HepG2 (cell line): ENCODE results near the gene SYNM. TPM values are rescaled to one million over a fixed set of nuclear protein-coding genes. Genes with fewer than 3 reads are reported as not detected.
"Not testable (repeated sequence)": the region's sequence is repeated elsewhere in the genome, so short reads cannot be mapped to it uniquely, and the experiment has no call there.

ENCODE experiments used
- ATAC-seq: fragments of 200-7000 bp; cut with Tn5 transposase; 3 replicates; pipeline ENCODE4 v1.9.1; 2020; ENCODE audit warnings: mild to moderate bottlenecking, moderate library complexity
- BruUV-seq: library from RNA; stranded (reverse); fragments of 400-500 nt; replicated peaks from 2 replicates; lab custom pipeline; 2021; lab: Mats Ljungman, UMichigan
- CTCF ChIA-PET: fragments of 300-600 bp; formaldehyde crosslinking; extraction: SDS; loops from one replicate; lab custom pipeline; 2021; ENCODE audit warnings: low total read pairs, inconsistent platforms, low intra/inter-chr PET ratio; lab: Yijun Ruan, JAX
- POLR2A ChIA-PET: fragments of 350-600 bp; sonication (Branson Sonifier 250); formaldehyde crosslinking; loops from one replicate; lab custom pipeline; 2020; ENCODE audit warnings: antibody characterized with exemption, inconsistent platforms; lab: Yijun Ruan, JAX
- DNase-seq: peaks from one replicate; pipeline ENCODE4 v3.0.0-alpha.2; 2015; ENCODE audit warnings: low spot score
- FAIRE-seq: peaks from 3 replicates; lab custom pipeline; 2011; peaks lifted over from hg19 to GRCh38; lab: Jason Lieb, UNC
- H2AFZ ChIP-seq: one replicate; pipeline ENCODE4 v1.6.1; 2011; ENCODE audit warnings: low read length, inconsistent platforms
- H3K27ac ChIP-seq: fragments of 300-600 bp; 3 replicates; pipeline ENCODE4 v1.8.0; 2011; ENCODE audit warnings: mixed run types, mild to moderate bottlenecking, mixed read lengths, low read length, inconsistent platforms; ENCODE audit not compliant: insufficient read depth; ENCODE audit errors: extremely low read length
- H3K27me3 ChIP-seq, 2 experiments: fragments of 200-600 bp in 1 of 2; 2 replicates in 1 of 2; 3 replicates in 1 of 2; pipeline versions ENCODE4 v1.6.0 to v1.8.0; 2011; ENCODE audit warnings: low read length in 2 of 2, mild to moderate bottlenecking in 2 of 2, moderate library complexity in 2 of 2, inconsistent platforms in 1 of 2; ENCODE audit not compliant: insufficient read depth in 2 of 2, control insufficient read depth in 1 of 2
- H3K36me3 ChIP-seq, 2 experiments: fragments of 200-600 bp in 1 of 2; replicated peaks in 1 of 2; 2 replicates in 1 of 2; 3 replicates in 1 of 2; pipeline versions ENCODE4 v1.5.1 to v1.8.0; 2011; ENCODE audit warnings: low read length in 2 of 2, inconsistent platforms in 1 of 2; ENCODE audit not compliant: insufficient read depth in 2 of 2, control insufficient read depth in 1 of 2
- H3K4me1 ChIP-seq: 2 replicates; pipeline ENCODE4 v1.5.1; 2012; ENCODE audit warnings: low read length, inconsistent platforms; ENCODE audit not compliant: insufficient read depth
- H3K4me2 ChIP-seq: 2 replicates; pipeline ENCODE4 v1.6.0; 2011; ENCODE audit warnings: low read depth, low read length, inconsistent platforms
- H3K4me3 ChIP-seq, 3 experiments: fragments of 200-600 bp in 1 of 3; sonication (generic), shearing (Covaris generic) in 1 of 3; replicated peaks in 1 of 3; 2 replicates each; pipeline ENCODE4 v1.5.1; 2011 to 2016; ENCODE audit warnings: low read length in 3 of 3, inconsistent platforms in 2 of 3, low read depth in 2 of 3, mild to moderate bottlenecking in 2 of 3, control low read depth in 1 of 3, mixed read lengths in 1 of 3; ENCODE audit not compliant: insufficient read depth in 1 of 3
- H3K79me2 ChIP-seq: one replicate; pipeline ENCODE4 v1.6.1; 2011; ENCODE audit warnings: low read length, inconsistent platforms; ENCODE audit not compliant: insufficient read depth
- H3K9ac ChIP-seq: 2 replicates; pipeline ENCODE4 v1.6.0; 2011; ENCODE audit warnings: mild to moderate bottlenecking, low read depth, low read length, inconsistent platforms; ENCODE audit not compliant: insufficient read depth
- H3K9me3 ChIP-seq: 2 replicates; pipeline ENCODE4 v1.5.1; 2012; ENCODE audit warnings: mild to moderate bottlenecking, low read length
- H4K20me1 ChIP-seq: 2 replicates; pipeline ENCODE4 v1.6.0; 2011; ENCODE audit warnings: inconsistent platforms, mild to moderate bottlenecking, low read length, moderate library complexity; ENCODE audit not compliant: insufficient read depth
- HNRNPLL ChIP-seq: fragments of 200-400 bp; formaldehyde crosslinking; IDR thresholded peaks from 2 replicates; pipeline ENCODE4 v1.6.1; 2017; ENCODE audit warnings: mild to moderate bottlenecking, low read depth, low read length; ENCODE audit not compliant: poor library complexity, severe bottlenecking
- MXI1 ChIP-seq: IDR thresholded peaks from 3 replicates; pipeline ENCODE4 v1.6.1; 2012; ENCODE audit warnings: low read depth, low read length, inconsistent platforms, borderline replicate concordance
- WGBS: methylation state at CpG from one replicate; pipeline ENCODE4 v1.1.6; 2017; ENCODE audit warnings: low lambda C conversion rate; 5-methylcytosine and 5-hydroxymethylcytosine counted together
- in situ Hi-C: cut with HindIII; loops from 2 replicates; pipeline ENCODE4 v1.10.0; 2017; ENCODE audit warnings: low pct_unique_long_range_greater_than_20kb; ENCODE audit not compliant: extremely low pct_ligation_motif_present
- intact Hi-C: fragments of 100-400 bp; cut with micrococcal nuclease; formaldehyde crosslinking; loops from one replicate; pipeline ENCODE4 v1.10.0; 2022; ENCODE audit not compliant: unreplicated experiment
- polyA plus RNA-seq, 8 experiments: library from polyadenylated mRNA; depleted of rRNA in 3 of 8; stranded (reverse) in 7 of 8; unstranded in 1 of 8; fragments of >200 nt; fragmentation: Illumina TruSeq in 4 of 8; extraction: Trizol in 4 of 8; gene quantifications; 2 replicates each; pipeline versions ENCODE4 v1.2.1 to v1.2.3, GENCODE V29; 2011 to 2016; ENCODE audit warnings: low read depth in 4 of 8, missing spikeins in 1 of 8, mixed read lengths in 1 of 8; ENCODE audit not compliant: insufficient read depth in 1 of 8
- total RNA-seq, 5 experiments: library from RNA; depleted of rRNA; stranded (reverse); fragments of >200 nt; fragmentation: Illumina TruSeq; extraction: Trizol; gene quantifications; 2 replicates each; pipeline ENCODE4 v1.2.3, GENCODE V29; 2016; ENCODE audit warnings: low read depth in 1 of 5
- TF ChIP-seq, protein P1 (sequence below): sonication (generic); formaldehyde crosslinking; IDR thresholded peaks from 2 replicates; pipeline ENCODE4 v1.4.0; 2020; ENCODE audit warnings: missing genetic modification reagents

SYNM gene
- total and polyA plus RNA-seq, 2 of the 13 experiments (the other 11 are each of a cell fraction or from before 2014, with no cell fraction given) = 1.1 to 3.7 TPM

DNA sequence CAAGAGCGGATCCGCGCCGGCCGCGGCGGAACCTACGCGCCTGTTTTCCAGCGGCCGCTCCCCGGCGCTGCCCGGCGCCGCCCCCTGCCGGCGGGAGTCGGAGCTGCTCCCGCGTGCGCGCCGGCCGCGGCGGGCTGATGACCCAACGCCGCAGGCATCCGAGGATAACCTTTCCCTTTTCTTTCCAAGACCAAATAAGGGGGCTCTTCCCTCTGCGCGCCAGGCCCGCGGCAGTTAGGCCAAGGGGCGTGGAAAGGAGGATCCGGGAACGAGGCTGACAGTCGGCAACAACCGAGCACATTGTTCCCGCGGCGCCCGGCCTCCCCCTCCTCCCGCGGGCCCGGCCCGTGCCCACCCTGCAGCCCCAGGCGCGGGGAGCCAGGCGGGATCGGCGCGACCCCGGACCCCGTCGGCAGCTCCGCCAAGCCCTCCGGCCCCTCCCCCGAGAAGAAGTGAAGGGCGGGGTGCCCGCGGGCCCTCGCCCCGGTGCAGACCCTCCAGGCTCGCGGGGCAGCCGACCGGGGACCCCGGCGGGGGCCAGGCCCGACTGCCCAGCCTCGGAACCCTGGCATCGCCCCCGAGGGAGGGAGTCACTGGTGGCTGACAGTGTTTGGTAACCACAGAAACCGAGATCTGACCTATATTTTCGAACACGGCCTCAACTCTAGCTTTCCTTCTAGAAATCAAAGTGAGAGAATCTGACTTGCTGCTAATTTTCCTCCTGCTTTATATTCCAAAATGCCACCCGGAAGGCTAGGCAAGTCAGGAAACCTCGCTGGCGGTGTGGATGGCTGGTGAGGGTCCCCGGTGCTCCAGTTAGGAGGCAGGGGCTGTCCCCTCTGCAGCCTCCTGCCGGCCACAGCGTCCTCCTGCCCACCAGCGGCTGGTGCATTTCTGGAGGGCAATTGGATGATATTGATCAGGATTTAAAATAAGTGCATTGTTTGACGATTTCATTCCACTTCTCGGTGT is 45.6 kb upstream of the SYNM start (continued):
- TF ChIP-seq, protein P1, sequence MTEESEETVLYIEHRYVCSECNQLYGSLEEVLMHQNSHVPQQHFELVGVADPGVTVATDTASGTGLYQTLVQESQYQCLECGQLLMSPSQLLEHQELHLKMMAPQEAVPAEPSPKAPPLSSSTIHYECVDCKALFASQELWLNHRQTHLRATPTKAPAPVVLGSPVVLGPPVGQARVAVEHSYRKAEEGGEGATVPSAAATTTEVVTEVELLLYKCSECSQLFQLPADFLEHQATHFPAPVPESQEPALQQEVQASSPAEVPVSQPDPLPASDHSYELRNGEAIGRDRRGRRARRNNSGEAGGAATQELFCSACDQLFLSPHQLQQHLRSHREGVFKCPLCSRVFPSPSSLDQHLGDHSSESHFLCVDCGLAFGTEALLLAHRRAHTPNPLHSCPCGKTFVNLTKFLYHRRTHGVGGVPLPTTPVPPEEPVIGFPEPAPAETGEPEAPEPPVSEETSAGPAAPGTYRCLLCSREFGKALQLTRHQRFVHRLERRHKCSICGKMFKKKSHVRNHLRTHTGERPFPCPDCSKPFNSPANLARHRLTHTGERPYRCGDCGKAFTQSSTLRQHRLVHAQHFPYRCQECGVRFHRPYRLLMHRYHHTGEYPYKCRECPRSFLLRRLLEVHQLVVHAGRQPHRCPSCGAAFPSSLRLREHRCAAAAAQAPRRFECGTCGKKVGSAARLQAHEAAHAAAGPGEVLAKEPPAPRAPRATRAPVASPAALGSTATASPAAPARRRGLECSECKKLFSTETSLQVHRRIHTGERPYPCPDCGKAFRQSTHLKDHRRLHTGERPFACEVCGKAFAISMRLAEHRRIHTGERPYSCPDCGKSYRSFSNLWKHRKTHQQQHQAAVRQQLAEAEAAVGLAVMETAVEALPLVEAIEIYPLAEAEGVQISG (CRISPR knock-in tag) = peak; percentile 33; the same call in 1 of the 2 replicates
- TF ChIP-seq MXI1 = 0 out of 3 replicates have a peak, but pooled peaks have one; percentile 23
- TF ChIP-seq HNRNPLL = peak; percentile 42

DNA sequence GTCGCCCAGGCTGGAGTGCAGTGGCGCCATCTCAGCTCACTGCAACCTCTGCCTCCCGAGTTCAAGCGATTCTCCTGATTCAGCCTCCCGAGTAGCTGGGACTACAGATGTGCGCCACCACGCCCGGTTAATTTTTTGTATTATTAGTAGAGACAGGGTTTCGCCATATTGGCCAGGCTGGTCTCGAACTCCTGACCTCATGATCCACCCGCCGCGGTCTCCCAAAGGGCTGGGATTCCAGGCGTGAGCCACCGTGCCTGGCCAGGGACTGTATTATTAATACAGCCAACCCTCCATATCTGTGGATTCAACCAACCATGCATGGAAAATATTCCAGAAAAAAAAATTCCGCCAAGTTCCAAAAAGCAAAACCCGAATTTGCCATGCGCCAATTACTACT is 44.7 kb upstream of the SYNM start:
- BruUV-seq, POLR2A ChIA-PET, H3K4me3 ChIP-seq, DNase-seq, H2AFZ ChIP-seq, ATAC-seq, in situ Hi-C loops, H3K36me3 ChIP-seq, intact Hi-C loops, H4K20me1 ChIP-seq, H3K4me2 ChIP-seq, H3K9ac ChIP-seq, CTCF ChIA-PET, H3K9me3 ChIP-seq, FAIRE-seq, H3K79me2 ChIP-seq, H3K27ac ChIP-seq: not testable (repeated sequence)
- peaks cover 23% of the 10 kb centered on the region; the same call in 1 of the 2 replicates for H3K4me1 ChIP-seq
- H3K27me3 ChIP-seq = peaks cover 11 to 73% of the 10 kb centered on the region in 2 experiments; a peak in 4 of 5 replicates
- 73% methylated on average over 18 of the region's 18 CpGs for WGBS
